ENCODE results near the gene NEK2.
"Not testable (repeated sequence)": the region's sequence is repeated elsewhere in the genome, so short reads cannot be mapped to it uniquely, and the experiment has no call there.

Gene NEK2

DNA sequence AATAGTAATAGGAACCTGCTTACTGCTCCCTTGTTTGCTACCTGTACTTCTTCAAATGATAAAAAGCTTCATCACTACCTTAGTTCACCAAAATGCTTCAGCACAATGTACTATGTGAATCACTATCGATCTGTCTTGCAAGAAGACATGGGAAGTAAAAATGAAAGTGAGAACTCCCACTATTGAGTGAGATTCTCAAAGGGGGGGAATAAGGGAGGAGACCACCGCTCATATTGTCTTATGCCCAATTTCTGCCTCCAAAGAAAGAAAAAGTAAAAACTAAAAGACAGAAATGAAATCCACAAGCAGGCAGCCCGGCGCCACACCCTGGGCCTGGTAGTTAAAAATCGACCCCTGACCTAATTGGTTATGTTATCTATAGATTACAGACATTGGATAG lies 18.5 kb upstream of the NEK2 start:
- DNase-seq: not testable (repeated sequence)

DNA sequence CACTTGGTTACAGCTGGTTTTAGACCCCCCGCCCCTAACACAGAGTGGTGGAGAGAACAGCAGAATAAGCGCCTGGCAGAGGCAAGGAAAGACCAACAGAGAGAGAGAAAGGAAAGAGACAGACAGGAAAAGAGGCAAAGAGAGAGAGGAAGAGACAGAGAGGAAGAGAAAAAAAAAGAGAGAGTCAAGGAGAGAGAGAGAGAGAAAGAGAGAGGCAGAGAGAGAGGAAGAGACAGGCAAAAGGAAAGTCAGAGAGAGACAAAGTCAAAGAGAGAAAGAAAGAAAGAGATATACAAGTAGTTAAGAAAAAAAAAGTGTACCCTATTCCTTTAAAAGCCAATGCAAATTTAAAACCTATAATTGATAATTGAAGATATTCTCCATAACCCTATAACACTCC lies 13.0 kb upstream of the NEK2 start:
- no peak for DNase-seq

DNA sequence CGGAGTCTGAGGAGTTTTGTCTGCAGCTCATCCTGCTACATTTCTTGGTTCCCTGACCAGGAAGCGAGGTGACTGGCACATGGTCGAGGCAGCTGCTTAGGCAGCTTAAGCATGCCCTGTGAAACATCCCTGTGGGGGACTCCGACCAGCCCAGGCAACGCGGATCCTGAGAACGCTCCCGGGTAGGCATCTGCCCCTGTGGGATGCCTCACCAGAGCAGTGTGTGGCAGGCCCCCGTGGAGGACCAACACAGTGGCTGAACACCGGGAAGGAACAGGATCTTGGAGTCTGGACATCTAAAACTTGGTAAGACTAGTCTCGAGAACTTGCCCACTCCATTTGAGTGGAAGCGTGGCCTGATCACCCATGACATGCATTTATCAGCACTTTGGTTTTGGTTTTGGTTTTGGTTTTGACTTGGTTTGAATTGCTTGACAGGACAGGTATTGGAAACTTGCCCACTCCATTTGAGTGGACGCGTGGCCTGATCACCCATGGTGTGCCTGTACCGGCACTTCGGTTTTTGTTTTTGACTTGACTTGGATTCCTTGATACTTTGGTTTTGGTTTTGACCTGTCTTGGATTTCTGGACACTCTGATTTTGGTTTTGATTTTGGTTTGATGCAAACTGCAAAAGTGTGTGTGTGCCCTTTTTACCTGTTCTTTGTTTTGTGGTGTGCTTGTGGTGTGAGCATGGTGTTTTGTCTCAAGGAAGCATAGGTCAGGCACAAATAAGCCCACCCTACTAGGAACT lies 12.2 kb upstream of the NEK2 start:
- DNase-seq: no peak

DNA sequence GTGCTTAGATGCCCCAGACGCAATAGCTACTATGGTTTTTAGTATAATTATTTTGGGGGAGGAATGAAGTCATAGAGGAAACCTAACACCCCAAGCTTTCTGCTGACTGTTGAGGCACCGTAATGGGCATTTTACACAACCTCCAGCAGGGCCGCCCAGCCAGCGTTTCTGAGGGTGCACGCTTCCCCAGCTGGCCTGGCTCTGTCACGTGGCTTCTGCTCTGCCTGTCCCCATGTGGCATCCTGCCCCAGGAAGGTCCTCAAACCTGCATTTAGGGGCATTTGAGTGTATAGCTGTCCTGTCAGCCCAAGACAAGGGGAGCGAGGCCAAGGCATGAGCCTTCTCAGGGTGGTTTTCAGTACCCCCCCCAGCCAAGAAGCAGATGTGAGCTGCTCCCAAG lies 10.4 kb upstream of the NEK2 start:
- DNase-seq: no peak

DNA sequence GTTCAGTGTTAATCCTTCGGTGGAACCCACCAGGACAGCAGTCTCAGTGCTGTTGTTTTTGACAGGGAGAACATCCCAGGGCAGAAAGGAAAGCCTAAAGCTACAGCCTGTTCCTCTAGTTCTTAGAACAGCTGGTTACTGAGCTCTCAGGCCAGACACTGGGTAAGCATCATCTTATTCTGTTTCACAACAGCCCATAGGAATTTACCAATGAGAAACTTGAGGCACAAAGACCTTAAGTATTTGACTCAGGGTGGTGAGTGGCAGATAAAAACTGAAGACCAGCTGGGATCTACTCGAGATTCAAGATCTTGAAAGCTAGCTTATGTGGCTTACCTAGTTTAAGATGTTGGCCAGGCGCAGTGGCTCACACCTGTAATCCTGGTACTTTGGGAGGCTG lies 9.4 kb upstream of the NEK2 start:
- no peak for DNase-seq

DNA sequence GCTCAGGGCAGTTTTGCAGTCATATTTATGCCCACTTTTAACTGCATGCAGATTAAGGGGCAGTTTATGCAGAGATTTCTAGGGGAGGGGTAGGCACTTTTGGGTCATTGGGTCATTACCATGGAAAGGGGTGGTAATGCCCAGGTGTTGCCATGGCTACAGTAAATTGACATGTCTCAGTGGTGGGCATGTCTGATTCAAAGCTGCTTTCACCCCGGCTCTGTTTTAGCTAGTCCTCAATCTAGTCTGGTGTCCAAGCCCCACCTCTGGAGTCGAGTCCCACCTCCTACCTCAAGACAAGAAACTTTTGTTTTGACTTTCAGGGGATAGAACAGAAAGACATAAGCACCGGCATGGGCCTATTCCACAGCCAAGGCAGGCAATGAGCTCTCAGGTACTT lies 8.9 kb upstream of the NEK2 start:
- no peak for DNase-seq

DNA sequence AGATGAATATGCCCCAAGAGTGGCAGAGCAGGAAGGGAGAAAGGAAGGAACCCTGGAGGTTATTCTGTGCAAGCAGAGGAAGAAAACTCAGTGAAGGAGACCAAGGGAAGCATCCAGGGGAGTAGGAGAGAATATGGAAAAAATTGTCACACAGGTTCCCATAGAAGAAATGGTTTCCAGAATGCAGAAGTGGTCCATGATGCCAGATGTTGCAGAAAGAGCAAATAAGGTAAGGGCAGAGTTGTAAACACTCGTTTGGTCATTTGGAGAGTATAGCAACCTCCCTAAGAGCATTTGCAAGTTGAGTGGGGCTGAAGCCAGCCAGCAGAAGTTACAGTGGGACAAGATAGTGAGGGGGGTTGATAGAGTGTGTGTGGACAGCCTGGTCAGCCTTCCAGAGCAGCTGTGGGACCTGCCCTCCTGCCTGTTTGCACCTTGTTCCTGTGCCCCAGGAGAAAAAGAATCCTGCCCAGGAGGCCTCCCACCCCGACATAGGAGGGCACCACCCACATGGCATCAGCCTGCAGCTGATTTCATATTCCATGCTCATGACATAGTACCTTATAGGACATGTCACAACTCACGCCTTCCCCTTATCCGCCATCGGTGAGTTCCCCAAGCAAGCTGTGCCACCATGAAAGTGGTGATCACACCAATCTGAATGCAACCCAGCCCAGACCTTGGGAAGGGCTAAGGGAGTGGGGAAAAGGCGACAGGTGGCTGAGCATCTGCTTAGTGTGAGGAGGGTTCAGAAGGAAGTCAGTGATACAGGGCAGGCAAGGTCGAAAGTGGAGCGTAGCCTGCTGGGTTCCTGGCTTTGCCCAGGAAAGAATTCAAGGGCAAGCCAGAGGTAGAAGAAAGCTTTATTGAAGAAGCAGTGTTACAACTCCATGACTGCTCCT lies 8.2 kb upstream of the NEK2 start:
- no peak for DNase-seq

DNA sequence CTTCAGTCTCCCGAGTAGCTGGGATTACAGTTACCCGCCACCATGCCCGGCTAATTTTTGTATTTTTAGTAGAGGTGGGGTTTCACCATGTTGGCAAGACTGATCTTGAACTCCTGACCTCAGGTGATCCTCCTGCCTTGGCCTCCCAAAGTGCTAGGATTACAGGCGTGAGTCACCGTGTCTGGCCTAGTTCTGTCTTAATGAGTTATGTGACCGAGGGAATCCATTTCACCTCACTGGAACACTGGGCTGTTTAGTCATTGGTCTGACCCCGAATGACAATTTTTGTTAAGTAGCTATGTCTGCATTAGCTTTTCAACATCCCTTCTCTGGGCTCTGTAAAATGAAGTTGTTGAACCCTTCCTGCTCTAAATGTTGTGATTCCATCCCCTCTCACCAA lies 6.8 kb upstream of the NEK2 start:
- DNase-seq: not testable (repeated sequence)

DNA sequence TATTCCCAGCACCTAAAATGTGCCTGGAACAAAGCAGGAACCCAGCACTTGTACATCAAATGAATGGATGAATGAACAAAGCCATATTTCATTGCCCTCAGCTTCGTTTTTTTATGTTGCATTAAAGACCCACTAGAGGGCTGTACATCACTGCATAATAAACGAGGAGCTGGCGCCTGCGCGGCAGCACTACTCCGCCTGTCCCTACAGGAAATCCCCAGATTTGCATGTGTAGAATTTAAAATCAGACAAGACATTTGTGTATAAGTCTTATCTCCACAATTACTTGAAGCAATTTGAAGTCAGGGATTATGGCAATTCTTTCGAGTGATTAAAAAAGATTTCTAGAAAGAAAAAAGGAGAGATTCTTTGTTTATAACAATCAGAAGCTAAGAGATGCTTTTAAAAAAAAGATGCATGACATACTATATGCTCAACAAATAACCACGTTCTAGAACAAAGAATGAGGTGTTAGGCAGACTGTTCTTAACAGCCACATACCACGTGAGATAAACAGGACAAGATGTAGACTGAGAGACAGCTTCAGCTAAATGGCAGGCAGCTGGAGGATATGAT lies 5.4 kb upstream of the NEK2 start:
- peak; percentile 69 for DNase-seq

DNA sequence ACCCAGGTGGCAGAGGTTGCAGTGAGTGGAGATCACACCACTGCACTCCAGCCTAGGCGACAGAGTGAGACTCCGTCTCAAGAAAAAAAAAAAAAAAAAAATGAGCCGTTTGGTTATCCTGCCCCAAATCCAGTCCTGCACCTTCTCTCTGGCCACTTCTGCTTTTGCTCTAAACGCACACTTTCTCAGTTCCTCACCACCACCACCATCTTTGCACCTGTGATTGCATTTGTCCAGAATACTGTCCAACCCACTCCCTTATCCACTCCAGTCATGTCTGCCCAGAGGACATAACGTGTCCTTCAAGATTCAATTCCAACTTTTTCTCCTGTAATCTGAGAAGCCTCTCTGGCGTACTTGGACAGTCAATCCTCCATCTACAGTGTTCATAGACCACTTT lies 2.2 kb upstream of the NEK2 start:
- DNase-seq: no peak

DNA sequence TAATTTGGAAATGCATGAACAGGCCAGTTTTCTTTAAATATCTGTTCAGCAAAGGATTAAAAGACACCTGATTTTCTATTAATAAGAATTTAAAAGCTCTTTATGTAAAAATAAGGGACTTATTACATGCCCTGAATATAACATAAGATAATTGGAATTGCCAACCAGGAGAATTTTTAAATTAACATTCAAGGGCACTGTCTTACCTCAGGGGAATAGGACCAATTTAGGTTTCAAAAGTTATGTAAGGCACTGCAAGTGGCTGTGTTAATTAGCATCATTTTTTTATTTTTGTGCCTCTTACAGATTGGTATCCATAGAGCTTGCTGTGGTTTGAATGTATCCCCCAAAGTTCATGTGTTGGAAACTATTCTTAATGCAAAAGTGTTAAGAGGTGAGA lies 1.3 kb upstream of the NEK2 start:
- DNase-seq: no peak

DNA sequence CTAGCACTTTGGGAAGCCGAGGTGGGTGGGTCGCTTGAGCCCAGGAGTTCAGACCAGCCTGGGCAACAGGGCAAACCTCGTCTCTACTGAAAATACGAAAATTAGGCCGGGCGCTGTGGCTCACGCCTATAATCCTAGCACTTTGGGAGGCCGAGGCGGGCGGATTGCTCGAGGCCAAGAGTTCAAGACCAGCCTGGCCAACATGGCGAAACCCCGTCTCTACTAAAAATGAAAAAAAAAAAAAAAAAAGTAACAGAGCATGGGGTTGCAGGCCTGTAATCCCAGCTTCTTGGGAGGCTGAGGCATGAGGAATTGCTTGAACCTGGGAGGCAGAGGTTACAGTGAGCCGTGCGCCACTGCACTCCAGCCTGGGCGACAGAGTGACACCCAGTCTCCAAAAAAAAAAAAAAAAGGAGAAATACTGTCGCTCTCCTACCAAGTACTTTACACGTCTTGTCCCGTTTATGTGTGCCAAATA lies 724 bp upstream of the NEK2 start:
- DNase-seq: no peak

DNA sequence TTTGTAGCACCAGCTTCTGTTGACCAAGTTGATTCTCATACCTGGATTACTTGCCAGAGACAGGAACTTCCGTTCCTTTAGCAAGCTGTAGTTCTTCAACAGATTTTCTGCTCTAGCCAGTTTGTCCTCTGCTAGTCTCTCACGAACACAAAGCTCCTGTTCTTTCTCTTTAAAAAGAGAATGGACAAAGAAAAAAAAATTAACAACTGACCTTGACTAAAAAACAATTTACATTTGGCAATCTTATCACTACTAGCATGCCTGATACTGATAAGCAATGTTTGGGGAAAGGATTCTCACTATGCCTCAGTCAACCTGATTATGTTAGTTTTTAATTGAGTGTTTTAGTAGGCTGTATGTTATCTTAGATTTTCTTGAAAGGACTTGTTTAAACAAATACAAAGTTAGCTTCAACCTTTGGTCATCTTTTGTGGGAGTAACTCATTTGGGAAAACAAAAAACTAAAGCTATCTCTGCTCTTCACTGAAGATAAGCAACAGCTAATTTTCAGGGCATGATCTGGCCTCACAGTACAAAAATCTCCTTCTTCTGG lies 8.3 kb downstream of the NEK2 start:
- no peak for DNase-seq

DNA sequence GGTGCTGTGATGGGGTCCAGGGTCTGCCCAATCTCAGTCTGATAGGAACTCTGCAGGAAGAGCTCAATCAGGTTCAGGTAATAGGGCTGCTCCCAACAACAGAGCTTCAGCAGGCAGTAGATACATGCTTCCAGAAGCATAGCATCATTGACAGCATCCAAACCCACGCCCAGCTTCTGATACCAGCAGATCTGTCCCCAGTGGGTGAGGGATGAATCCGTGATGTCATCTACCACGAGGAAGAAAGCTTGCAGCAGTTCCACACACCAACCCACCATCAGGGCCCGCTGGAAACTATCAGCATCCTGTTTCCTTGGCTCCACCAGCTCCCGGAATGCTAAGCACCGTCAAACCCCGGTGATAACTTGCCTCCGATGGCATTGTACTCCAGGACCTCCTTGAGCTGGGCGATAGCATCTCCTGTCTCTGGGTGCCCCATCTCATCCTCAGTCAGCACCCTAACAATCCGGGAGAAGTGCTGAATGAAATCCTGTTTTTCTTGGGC lies 14.7 kb downstream of the NEK2 start:
- DNase-seq: no peak

DNA sequence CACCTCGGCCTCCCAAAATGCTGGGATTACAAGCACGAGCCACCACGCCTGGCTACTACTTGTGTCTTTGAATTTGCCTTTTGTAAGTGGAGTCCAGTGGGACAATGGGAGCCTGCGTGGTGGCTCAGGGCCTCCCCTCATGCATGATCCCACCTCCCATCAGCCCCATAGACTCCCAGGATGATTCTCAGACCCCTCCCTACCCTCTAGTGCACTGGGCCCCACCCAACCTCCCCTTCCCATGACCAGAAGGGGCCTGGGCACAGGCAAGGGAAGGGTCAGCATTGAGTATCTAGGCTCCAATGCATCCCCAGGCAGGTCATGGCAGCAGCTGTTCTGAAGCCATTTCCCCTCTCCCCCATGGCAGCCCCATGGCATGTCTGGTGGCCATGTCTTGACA lies 18.7 kb downstream of the NEK2 start:
- no peak for DNase-seq

DNA sequence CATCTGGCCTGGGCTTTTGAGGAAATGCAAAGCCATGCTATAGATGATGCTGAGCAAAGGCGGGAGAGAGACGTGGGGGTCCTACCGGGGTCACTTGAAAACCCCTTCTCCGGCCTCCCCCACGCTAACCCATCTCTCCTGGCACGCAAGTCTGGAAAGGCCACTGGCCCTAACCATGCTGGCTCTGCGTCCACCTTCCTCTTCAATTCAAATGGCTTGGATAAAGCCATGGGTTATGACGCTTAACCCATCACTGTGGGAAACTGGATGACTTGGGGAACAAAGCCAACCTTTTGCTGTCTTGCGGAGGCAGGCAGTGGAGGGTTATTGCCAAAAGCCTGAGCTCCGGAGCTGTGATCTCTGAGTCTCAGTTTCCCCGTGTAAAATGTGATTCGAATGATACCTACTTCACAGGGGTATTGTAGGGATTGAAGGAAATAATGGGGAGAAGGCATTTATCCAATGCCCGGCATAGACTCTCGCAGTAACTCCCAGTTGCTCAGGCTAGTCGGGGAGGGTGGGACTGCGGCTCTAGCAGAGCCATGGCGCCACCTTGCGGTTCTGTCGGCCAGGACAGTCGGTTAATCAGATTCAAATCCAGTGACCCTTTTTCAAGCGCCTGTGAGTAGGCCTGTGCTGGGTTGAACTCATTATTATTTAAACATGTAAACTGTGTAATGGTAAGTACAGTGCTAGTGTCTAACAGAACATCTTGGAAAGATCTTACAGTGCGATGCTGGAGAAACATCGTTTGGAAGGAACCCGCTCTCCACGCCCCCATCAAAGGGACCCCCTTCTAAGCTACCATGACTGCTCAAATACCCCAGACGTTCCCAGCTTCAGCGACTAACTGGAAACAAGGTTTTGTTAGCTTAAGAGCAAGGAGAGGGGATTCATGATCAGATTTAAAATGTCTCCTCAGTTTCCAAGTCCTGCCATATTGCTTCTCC lies 20.3 kb downstream of the NEK2 start:
- peak; percentile 90 for DNase-seq

DNA sequence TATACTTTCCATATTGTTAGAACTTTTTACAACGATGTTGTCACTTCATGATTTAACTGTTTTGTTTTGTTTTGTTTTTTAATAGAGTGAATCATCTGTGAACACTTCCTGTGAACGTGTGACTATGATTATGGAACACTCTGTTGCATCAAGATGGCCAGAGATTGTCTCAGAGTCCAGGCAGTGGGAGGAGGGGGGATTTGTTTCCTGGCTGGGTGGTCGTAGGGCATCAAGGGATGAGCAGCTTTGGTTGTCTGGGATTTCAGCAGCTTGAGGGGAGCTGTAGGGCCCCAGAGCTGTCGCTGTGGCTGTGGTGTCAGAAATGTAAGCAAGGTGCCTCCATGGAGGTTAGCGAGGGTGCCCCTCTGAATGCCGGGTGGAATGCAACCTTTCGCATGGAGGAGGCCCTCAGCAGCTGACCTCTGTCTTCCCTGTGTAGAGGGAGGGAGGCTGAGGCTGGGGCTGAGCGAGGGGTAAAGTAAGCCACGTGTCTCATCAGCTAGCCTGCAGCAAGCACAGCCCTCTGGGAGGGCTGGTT lies 21.4 kb downstream of the NEK2 start:
- peak; percentile 41 for DNase-seq

DNA sequence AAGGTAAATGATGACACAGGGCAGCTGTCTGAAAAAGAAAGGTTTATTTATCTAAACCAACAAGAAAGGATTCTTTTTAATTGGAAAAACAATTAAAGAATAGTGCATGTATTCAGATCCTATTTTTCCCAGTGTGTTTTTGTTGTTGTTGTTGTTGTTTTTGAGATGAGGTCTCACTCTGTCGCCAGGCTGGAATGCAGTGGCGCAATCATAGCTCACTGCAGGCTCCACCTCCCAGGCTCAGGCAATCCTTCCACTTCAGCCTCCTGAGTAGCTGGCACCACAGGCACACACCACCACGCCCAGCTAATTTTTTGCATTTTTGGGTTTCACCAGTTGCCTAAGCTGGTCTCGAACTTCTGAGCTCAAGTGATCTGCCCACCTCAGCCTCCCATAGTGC lies 22.1 kb downstream of the NEK2 start:
- DNase-seq: no peak

DNA sequence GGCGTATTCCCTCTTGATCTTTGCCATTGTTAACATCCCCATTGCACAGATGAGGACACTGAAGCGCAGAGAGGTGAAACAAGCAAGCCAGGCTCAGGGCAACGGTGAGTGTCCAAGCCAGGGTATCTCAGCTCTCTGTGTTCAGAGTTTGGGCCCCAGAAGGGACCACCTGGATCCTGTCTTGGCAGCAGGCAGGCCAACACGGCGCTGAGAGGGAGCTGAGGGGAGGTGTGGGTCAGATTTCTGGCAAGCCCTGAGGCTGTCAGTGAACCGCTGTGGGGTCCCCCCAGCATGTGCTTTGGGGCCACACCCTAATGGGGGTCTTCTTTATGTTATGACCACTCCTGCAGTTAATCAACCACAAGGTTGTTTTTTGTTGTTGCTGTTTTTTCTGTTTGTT lies 23.1 kb downstream of the NEK2 start:
- DNase-seq: no peak

DNA sequence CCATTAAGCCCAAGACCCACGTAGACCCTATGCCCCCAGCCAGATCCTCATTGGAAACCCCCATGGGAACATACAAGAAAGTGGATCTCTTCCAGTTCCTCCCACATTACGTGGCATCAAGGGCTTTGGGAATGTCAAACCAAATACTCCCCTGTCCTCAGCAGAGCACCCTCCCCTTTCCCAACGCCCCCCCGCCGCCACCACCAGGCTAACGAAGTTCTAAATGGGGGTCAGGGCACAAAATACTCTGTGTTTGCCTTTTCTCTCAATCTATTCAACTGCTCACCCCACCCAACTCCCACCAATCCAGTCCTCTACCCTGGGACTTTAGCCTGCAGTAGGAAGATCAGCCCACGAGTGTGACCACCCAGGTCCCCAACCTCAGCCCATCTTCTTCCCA lies 24.5 kb downstream of the NEK2 start:
- no peak for DNase-seq

DNA sequence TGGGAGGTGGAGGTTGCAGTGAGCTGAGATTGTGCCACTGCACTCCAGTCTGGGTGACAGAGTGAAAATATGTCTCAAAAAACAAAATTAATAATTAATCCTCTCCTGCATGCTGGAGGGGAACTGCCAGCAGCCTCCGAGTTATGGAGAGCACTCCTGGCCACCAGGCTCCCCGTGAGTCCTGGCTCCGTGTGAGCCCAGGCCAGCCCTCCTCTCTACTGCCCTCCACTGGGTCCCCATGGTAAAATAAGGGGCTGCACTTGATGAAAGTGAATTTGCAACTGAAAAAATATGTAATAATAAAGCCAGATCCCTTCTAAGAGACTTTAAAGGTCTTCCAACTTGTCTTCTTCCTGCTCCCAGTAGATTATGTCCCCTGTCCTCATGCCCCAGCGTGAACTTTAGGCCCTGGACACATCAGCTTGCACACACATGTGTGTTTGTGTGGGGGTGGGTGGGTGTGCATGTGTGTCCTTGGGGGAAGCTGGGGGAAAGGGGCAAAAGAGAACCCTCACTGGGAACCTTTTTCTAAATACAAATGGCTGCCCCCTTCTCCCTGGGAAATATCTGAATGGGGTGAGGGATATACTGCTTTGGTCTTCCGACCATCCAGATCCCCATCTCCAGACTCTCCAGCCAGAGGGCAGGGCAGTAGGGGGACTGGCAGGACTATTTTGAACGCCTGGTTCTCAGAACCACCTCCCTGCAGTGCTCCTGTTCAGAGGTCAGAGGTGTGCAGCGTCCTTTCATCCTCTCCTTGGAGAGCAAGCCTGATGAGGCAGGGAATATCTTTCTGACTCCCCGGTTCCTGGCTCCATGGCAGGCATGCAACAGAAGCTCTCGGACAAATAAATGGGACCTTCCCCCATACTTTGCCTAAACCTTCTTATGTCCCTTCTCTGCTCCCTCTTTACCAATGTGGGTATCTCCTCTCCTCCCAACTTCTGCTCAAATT lies 26.2 kb downstream of the NEK2 start:
- no peak for DNase-seq

Data from retina (tissue), 1 donor.